ENCODE results near the gene KBTBD6.

DNA sequence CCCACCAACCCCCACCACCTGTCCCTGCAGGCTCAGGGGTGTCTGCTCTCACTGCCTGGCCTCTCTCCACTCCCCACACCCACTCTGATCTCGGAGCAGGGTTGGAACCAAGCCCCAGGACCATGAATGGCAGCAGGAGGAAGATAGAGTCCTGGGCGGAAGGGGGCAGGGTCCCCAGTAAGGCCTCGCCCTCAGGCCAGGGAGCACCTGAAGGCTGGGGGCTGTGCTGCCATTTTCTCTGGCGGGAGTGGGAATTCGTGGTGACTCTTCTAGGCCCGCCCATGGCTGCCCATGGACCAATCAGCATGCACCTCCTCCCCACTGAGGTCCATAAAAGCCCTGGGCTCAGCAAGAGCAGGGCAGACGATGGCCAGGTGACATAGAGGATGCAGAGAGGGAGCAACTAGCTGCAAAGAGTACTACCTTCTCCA is 25.0 kb downstream of the KBTBD6 start:
- TF ChIP-seq EP300 (IDR thresholded peaks at IDR 0.05) (no peak), POLR2A (IDR thresholded peaks at IDR 0.05) (no peak)
